ENCODE results near the gene CLEC19A.

Gene CLEC19A

DNA sequence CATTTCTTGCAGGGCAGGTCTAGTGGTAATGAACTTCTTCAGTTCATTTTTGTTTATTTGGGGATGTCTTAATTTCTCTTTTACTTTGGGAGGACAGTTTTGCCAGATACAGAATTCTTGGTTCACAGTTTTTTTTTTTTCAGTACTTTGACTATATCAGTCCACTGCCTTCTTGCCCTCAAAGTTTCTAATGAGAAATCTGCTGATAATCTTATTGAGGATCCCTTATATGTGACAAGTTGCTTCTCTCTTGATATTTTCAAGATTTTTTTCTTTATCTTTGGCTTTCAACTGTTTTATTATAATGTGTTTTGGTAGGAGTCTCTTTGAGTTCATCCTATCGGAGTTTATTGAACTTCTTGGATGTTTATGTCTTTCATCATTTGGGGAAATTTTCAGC lies 42.8 kb downstream of the CLEC19A start:
- no peak for DNase-seq (ENCODE audit: low read depth)

DNA sequence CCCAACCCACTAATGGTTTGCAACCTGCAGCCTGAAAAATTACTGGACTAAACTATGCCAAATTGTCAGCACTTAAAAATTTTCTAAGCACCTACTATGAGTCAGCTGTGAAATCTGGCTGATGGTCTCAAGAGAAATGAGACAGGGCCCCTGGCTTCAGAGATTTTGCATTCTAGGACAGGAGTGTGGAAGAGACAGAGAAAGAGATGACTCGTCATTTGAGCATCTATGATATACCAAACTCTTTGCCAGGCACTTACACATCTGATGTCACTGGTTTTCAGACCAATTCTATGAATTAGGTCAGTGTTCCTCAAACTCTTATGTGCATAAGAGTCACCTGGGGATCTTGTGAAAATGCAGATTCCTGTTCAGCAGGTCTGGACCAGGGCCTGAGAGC lies 44.4 kb downstream of the CLEC19A start:
- DNase-seq (ENCODE audit: low read depth): peak; percentile 64

DNA sequence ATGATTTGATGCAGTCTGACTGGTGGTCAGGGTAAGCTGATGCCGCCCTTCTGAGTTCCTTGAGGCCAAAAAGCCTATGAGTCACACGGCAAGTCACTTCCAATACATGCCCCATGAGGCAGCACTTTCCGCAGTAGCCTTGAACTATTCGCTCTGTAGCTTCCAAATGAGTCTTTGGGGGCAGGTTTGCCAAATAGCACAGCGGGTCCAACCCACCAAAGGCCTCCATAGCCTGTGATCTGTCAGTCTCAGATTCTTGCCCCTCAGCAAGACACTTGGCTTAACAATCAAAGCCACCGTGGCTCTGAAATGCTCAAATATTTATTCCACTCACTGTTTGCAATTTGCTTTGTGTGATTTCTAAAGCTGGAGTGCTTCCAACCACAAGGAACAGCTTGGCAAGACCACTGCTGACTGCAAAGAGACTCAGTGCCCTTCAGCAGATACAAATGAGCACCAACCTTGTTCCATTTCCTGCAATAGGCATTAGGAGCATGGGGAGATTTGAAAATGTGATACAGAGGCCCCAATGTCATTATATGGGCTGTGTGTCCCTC lies 45.4 kb downstream of the CLEC19A start:
- DNase-seq (ENCODE audit: low read depth): peak; percentile 75

DNA sequence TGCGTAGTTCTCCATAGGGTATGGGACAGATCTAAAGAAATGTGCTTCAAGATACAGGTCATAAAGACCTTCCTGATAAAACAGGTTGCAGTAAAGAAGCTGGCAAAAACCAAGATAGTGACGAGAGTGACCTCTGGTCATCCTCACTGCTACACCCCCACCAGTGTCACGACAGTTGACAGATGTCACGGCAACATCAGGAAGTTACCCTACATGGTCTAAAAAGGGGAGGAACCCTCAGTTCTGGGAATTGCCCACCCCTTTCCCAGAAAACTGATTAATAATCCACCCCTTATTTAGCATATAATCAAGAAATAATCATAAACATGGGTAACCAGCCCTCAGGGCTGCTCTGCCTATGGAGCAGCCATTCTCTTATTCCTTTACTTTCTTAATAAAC lies 46.3 kb downstream of the CLEC19A start:
- DNase-seq (ENCODE audit: low read depth): no peak

DNA sequence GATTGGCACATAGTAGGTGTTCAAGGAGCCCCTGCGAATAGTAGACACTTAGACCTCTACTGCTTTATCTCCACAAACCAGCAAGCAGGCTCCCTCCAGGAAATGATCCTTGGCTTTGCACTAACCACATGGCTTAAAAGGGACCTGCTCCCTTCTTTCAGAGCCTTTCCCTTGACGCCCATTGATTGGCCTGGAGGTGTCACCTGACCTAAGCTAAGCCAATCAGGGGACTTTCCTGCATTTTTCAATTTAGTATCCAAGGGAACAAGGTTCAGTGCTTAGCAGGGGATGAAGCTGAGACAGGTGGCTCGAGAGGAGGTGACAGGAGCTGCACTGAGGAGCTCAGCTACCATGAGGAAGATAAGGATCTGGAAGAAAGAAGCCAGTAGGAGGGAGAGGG lies 52.8 kb downstream of the CLEC19A start:
- DNase-seq (ENCODE audit: low read depth): no peak

DNA sequence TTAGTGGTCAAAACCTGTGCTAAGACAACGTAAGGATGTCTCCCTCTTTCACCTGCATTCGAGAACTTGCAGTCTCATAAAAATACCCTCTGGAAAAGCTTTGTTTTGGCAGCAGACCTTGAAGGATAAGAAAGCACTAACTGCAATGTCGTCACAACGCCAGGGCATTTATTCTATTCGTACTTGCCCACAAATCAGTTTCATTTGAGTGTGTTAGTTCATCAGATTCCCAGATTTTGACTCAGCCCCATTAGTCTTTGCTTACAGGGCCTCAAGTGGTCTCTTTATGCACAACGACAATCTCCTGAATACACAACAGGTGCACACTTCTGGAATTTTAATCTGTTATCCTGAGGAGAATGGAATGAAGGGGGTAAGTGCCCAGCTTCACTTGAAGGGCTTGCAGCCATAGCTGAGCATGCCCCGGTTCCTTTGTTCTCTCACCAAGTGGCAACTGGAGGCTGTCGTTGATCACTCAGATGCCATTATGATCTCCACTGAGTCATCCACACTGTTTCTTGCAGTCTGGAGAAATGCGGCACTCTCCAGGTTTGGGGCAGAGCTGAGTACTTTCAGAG lies 58.8 kb downstream of the CLEC19A start:
- DNase-seq (ENCODE audit: low read depth): no peak

DNA sequence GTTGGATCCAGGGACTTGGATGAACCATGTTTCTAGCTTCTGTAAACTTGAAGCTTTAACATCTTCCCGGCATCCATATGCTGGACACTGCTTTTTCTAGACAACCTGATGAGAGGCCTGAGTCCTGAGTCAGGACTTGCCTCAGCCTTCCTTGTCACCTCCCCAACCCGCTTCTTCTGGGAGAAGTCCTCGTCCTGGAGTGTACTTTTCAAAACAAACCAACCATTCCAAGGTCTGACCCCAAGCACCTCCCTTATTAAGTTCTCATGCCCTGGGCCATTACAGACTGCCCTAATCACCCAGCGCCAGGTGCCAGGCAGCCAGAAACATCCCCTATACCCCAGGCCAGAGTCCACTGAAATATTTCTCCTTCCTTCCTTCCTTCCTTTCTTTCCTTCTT lies 59.4 kb downstream of the CLEC19A start:
- no peak for DNase-seq (ENCODE audit: low read depth)

DNA sequence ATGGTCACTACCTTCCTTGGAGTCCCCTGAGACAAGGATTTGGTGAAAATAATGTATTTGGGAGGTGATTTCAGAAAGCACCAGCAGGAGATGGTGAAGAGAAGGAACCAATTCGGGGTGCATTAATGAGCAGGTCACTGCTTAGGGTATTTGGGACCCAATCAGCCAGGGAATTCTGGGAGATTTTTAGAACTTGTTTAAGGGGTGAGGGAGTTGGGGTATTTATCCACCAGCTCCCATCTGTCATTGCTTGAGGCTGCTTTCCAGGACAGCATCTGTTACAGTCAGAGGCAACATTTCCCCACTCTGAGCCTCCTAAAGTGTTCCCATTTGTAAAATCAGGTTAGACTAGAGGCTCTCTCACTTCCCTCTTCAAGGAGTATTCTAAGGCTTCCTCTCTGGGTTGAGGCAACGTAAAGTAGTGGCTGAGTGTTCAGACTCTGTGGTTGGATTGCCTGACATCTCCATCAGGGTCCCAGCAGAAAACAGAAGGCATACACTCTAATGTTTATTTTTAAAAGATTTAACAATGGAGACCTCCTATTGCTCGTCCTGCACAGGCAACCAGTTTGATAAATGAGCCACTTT lies 60.9 kb downstream of the CLEC19A start:
- no peak for DNase-seq (ENCODE audit: low read depth)

DNA sequence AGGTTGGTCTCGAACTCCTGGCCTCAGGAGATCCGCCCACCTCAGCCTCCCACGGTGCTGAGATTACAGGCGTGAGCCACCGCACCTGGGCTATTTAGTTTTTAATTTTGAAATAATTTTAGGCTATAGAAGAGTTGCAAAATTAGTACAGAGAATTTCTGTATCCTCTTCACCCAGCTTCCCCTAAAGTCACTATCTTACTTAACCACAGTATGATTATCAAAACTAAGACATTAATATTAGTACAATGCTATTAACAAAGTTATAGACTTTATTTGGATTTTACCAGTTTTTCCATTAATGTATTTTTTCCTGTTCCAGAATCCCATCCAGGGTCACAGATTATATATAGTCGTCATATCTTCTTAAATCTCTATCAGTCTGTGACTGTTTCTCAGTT lies 62.6 kb downstream of the CLEC19A start:
- no peak for DNase-seq (ENCODE audit: low read depth)

DNA sequence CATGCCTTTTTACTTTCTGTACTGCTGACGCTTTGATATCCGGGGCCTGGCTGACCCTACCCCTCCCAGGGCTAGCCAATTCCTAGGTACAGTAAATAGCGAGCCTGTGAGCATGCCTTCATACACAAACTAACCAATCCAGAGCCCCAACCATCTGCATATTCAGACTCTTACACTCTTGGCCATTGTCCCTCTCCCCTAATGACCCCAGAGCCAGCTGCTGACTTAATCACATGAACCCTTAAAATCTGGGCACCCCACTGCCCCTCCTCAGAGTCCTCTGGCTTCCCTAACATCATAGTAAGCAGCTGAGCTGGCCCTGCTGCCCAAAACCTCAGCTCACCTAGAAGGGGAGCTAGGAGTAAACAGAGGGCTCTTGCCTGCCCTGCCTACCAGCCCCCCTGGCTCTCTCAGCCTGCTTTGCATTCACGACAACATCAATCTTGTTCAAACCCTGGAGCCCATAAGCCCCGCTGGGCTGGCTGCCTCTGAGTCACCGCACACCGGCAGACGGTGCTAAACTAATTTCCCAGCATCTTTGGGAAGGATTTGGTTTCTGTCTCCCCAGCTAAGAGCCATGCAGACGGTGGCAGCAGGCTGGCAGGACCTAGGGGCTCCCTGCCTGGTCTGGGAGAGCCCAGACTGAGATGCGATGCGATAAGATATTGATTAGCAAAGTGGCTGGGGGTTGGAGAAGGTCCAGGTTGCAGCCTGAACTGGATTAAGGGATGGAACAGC lies 63.2 kb downstream of the CLEC19A start:
- DNase-seq (ENCODE audit: low read depth): peak; percentile 19

DNA sequence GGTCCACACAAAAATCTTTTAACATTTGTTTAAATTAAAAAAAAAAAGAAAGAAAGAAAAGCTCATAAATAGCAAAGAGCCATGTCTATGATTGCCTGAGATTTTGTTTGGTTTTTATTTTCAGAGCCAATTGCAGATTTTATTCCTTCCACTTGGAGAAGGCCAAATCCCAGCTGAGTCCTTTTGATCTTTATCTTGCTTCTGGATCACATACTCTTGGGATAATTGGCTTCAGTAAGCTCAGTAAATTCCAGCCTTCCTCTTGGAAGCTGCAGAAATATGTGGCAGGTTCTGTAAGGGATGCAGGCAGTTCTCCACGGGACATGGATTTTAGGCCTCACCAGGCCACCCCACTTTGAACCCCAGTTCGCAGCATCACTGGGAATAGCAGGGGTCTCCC lies 68.8 kb downstream of the CLEC19A start:
- DNase-seq (ENCODE audit: low read depth): no peak

DNA sequence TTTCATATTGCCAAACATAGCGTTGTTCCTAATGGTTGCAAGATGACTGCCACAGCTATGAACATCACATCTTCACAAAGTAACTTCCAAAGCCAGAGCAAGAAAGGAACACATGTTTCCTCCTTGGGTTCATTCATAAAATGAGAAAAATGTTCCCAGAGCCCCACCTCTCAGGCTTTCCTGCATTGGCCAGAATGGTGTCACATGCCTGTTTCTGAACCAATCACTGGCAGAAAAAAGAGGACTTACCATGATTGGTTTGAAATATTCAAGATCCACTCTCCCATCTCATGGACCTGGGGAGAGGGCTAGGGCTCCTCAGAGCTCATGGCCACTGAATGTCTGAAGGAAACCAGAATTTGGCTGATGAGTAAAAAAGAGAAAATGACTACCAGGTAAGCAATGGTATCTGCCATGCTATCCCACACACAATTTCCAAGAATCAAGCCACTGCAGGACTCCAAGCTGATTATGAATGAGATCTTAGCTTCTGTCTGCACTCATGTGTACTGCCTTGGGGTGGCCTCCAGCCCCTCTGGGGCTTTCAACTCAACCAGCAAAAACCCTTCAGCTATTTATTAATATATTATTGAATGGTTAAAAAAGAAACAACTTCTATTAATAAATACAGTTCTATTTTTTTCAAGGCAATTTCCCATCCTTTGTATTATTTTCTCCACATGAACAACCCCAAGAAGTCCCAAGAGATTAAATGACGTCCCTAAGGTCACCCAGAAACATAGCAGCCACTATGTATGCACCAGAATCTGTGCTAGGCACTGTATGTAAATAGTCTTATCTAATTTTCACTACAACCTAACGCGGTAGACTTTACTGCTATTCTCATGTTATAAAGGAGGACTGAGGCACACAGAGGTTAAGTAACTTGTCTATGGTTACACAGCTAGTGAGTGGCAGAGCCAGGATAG lies 70.8 kb downstream of the CLEC19A start:
- DNase-seq (ENCODE audit: low read depth): no peak

DNA sequence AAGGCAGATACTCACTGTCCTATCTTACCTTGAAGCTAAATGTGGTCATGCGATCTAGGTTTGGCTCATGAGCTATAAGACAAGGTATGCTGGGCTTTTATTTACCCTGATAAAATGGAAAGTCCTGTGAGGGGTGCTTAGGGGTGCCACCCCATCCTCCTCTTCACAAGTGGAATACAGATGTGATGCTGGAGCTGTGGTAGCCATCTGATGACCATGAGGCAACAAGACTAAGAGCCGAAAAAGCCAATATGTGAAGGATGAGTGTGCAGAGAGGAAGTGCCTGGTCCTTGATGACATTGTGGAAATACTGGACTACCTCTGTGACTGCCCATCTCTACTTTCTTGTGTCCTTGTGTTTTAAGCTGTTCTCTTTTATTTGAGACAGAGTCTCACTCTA lies 74.0 kb downstream of the CLEC19A start:
- no peak for DNase-seq (ENCODE audit: low read depth)

Data from ELR (cell line).